NOMO-1 treated with DMSO at 0.1 percent for 48 hours (cell line): Measurements from ENCODE around the gene NPM1.
"Not testable (repeated sequence)": the region's sequence is repeated elsewhere in the genome, so short reads cannot be mapped to it uniquely, and the experiment has no call there.

Source experiments
- DNase-seq: peaks from one replicate; lab custom pipeline; 2025; ENCODE audit not compliant: unreplicated experiment; lab: John Stamatoyannopoulos, UW

NPM1 gene

GRCh38 chr5:171387345-171387969, at the start of gene NPM1:
Gene NPM1 (plus strand): TSS chr5:171387849. CDS start chr5:171387949, 100 bp downstream.
- DNase-seq, result peak; percentile 99

- DNase-seq, result no peak
Measured at GRCh38 chr5:171340042-171340441, 47.6 kb upstream of the NPM1 start.

- no peak for DNase-seq
Measured at GRCh38 chr5:171340491-171340890, 47.2 kb upstream of the NPM1 start.

- DNase-seq, result peak; percentile 32
Measured at GRCh38 chr5:171342362-171343111, 45.1 kb upstream of the NPM1 start.

- no peak for DNase-seq
Measured at GRCh38 chr5:171344936-171345608, 42.6 kb upstream of the NPM1 start.

- no peak for DNase-seq
Measured at GRCh38 chr5:171351536-171352073, 36.0 kb upstream of the NPM1 start.

GRCh38 chr5:171355302-171355724, 32.3 kb upstream of the NPM1 start:
- DNase-seq, result no peak

- no peak for DNase-seq
Measured at GRCh38 chr5:171357843-171358242, 29.8 kb upstream of the NPM1 start.

GRCh38 chr5:171361151-171361550, 26.5 kb upstream of the NPM1 start:
- DNase-seq, result not testable (repeated sequence)

GRCh38 chr5:171363249-171363648, 24.4 kb upstream of the NPM1 start:
- not testable (repeated sequence) for DNase-seq

GRCh38 chr5:171363846-171364245, 23.8 kb upstream of the NPM1 start:
- DNase-seq, result peak; percentile 63

- no peak for DNase-seq
Measured at GRCh38 chr5:171365351-171365750, 22.3 kb upstream of the NPM1 start.

GRCh38 chr5:171366645-171367044, 21.0 kb upstream of the NPM1 start:
- DNase-seq, result no peak

- DNase-seq, result peak; percentile 60
Measured at GRCh38 chr5:171367424-171368370, 20.0 kb upstream of the NPM1 start.

GRCh38 chr5:171369056-171369455, 18.6 kb upstream of the NPM1 start:
- no peak for DNase-seq

GRCh38 chr5:171369898-171370297, 17.8 kb upstream of the NPM1 start:
- DNase-seq, result no peak

GRCh38 chr5:171370881-171371280, 16.8 kb upstream of the NPM1 start:
- not testable (repeated sequence) for DNase-seq

GRCh38 chr5:171371326-171371725, 16.3 kb upstream of the NPM1 start:
- no peak for DNase-seq

- DNase-seq, result no peak
Measured at GRCh38 chr5:171379961-171380360, 7.7 kb upstream of the NPM1 start.

GRCh38 chr5:171384416-171384815, 3.2 kb upstream of the NPM1 start:
- DNase-seq, result not testable (repeated sequence)

- not testable (repeated sequence) for DNase-seq
Measured at GRCh38 chr5:171384999-171385398, 2.6 kb upstream of the NPM1 start.
